Subcutaneous adipose tissue (tissue), 4 donors: ENCODE data around the gene CLEC11A. TPM values are rescaled to one million over a fixed set of nuclear protein-coding genes. Genes with fewer than 3 reads are reported as not detected.

Source experiments
- CTCF ChIP-seq: fragments of 450-650 bp; IDR thresholded peaks from one replicate; pipeline ENCODE4 v1.5.1; 2016; ENCODE audit warnings: low read depth, mild to moderate bottlenecking, control low read depth, antibody characterized with exemption, moderate library complexity
- total RNA-seq, 4 donors: library from RNA; depleted of rRNA; stranded (reverse); fragments of >200 nt; gene quantifications; one replicate each; pipeline ENCODE4 v1.1.0, GENCODE V29; 2016

The CLEC11A gene
- total RNA-seq, 4 donors from 2014 or later, result 4.1 to 23.5 (median 9.6) TPM

- TF ChIP-seq CTCF, result no peak
Observed at GRCh38 chr19:50701367-50701985, 21.7 kb upstream of the CLEC11A start.

- TF ChIP-seq CTCF, result no peak
Observed at GRCh38 chr19:50702158-50702870, 20.9 kb upstream of the CLEC11A start.

GRCh38 chr19:50702871-50703829 is 20.0 kb upstream of the CLEC11A start:
- no peak for TF ChIP-seq CTCF

- TF ChIP-seq CTCF, result no peak
Observed at GRCh38 chr19:50703915-50704796, 19.0 kb upstream of the CLEC11A start.

- no peak for TF ChIP-seq CTCF
Observed at GRCh38 chr19:50705422-50706019, 17.6 kb upstream of the CLEC11A start.

GRCh38 chr19:50706387-50706786 is 16.8 kb upstream of the CLEC11A start:
- TF ChIP-seq CTCF, result no peak
